Tibial nerve (tissue), 4 donors: ENCODE data around the gene FSIP2. TPM values are rescaled to one million over a fixed set of nuclear protein-coding genes. Genes with fewer than 3 reads are reported as not detected.

ENCODE experiments used
- DNase-seq, 2 donors: peaks; one replicate each; pipeline ENCODE4 v3.0.0-alpha.2; 2019; ENCODE audit warnings: low spot score in 2 of 2
- H3K27ac ChIP-seq, 4 donors: fragments of 200-600 bp; sonication (generic) in 3 of 4; one replicate each; pipeline ENCODE4 v1.5.1; 2017 to 2019; ENCODE audit warnings: mild to moderate bottlenecking in 1 of 4
- H3K27me3 ChIP-seq, 2 donors: fragments of 200-600 bp; sonication (generic) in 1 of 2; one replicate each; pipeline versions ENCODE4 v1.5.1 to v1.6.0; 2017 to 2019
- H3K36me3 ChIP-seq, 3 donors: fragments of 200-600 bp; sonication (generic); one replicate each; pipeline ENCODE4 v1.5.1; 2018 to 2019
- H3K4me1 ChIP-seq, 4 donors: fragments of 200-600 bp; sonication (generic) in 3 of 4; one replicate each; pipeline ENCODE4 v1.5.1; 2017 to 2019
- H3K4me3 ChIP-seq, 4 donors: fragments of 200-600 bp; sonication (generic) in 3 of 4; one replicate each; pipeline ENCODE4 v1.5.1; 2017 to 2019; ENCODE audit warnings: mild to moderate bottlenecking in 1 of 4, moderate library complexity in 1 of 4
- H3K9me3 ChIP-seq, 4 donors: fragments of 200-600 bp; sonication (generic) in 3 of 4; one replicate each; pipeline ENCODE4 v1.5.1; 2017 to 2019
- EP300 ChIP-seq, 2 donors: sonication (generic); formaldehyde crosslinking; IDR thresholded peaks; one replicate each; pipeline ENCODE4 v1.6.1; 2017; ENCODE audit warnings: antibody characterized with exemption in 2 of 2, mild to moderate bottlenecking in 1 of 2
- POLR2A ChIP-seq, 2 donors: fragments of 450-650 bp; IDR thresholded peaks; one replicate each; pipeline ENCODE4 v1.6.1; 2017; ENCODE audit warnings: antibody characterized with exemption in 2 of 2, mild to moderate bottlenecking in 2 of 2, moderate library complexity in 2 of 2
- WGBS, 2 donors: methylation state at CpG; one replicate each; pipeline ENCODE4 v1.1.5; 2018; 5-methylcytosine and 5-hydroxymethylcytosine counted together
- total RNA-seq, 4 donors: library from RNA; depleted of rRNA; stranded (reverse); fragments of >200 nt; gene quantifications; one replicate each; pipeline ENCODE4 v1.1.0, GENCODE V29; 2016
- TF ChIP-seq, protein P1 (sequence below), 5 experiments: fragments of 200-600 bp in 3 of 5; fragments of 450-650 bp in 2 of 5; sonication (generic) in 3 of 5; IDR thresholded peaks; one replicate each; pipeline ENCODE4 v1.5.1; 2016 to 2019; ENCODE audit warnings: antibody characterized with exemption in 5 of 5, mild to moderate bottlenecking in 3 of 5, moderate library complexity in 2 of 5

FSIP2 gene
- total RNA-seq, 4 donors from 2014 or later, result 0.60 to 1.5 (median 1.0) TPM

DNA sequence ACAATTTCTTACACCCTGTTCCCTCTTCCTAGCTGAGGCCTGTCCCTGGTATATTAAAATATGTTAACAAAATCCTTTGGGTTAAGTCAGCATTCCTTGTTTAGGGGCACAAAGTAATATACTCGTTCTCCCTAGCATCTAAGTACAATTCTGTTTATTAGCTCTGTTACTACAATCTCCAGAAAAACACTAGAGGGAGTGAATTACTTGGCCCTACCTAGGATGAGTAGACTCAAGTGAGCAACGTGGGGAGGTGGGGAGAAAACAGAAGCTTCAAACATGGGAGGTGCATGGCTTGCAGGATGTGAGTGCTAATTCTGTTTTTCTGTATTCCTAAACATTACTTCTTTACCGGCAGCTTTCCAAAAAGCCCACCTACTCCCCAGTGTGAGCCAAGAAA lies 89.7 kb downstream of the FSIP2 start:
- TF ChIP-seq EP300 (IDR thresholded peaks at IDR 0.05) (no peak), POLR2A (IDR thresholded peaks at IDR 0.05) (no peak)
- TF ChIP-seq, protein P1, sequence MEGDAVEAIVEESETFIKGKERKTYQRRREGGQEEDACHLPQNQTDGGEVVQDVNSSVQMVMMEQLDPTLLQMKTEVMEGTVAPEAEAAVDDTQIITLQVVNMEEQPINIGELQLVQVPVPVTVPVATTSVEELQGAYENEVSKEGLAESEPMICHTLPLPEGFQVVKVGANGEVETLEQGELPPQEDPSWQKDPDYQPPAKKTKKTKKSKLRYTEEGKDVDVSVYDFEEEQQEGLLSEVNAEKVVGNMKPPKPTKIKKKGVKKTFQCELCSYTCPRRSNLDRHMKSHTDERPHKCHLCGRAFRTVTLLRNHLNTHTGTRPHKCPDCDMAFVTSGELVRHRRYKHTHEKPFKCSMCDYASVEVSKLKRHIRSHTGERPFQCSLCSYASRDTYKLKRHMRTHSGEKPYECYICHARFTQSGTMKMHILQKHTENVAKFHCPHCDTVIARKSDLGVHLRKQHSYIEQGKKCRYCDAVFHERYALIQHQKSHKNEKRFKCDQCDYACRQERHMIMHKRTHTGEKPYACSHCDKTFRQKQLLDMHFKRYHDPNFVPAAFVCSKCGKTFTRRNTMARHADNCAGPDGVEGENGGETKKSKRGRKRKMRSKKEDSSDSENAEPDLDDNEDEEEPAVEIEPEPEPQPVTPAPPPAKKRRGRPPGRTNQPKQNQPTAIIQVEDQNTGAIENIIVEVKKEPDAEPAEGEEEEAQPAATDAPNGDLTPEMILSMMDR (IDR thresholded peaks at IDR 0.05), result no peak
- Histone ChIP-seq H3K27ac (no peak overlapping the region), H3K36me3 (no peaks in the 10 kb centered on the region), H3K9me3 (peaks cover 0 to 7% (median 0%) of the 10 kb centered on the region in 4 donors), H3K4me1 (no peaks in the 10 kb centered on the region), H3K27me3 (no peaks in the 10 kb centered on the region), H3K4me3 (no peak overlapping the region)
- no peak for DNase-seq
- whole genome bisulfite sequencing, 2 donors, result 62 to 66% methylated on average over 3 of the region's 3 CpGs

GRCh38 chr2:185833864-185834263 lies 95.3 kb downstream of the FSIP2 start:
- H3K4me3 ChIP-seq, result no peak overlapping the region
- no peak overlapping the region for H3K27ac ChIP-seq
- TF ChIP-seq, protein P1 (IDR thresholded peaks at IDR 0.05), result no peak
- no peak for TF ChIP-seq EP300 (IDR thresholded peaks at IDR 0.05)
- peaks cover 0 to 22% (median 0%) of the 10 kb centered on the region in 4 donors for H3K9me3 ChIP-seq
- no peaks in the 10 kb centered on the region for H3K27me3 ChIP-seq
- H3K4me1 ChIP-seq, result no peaks in the 10 kb centered on the region
- no peaks in the 10 kb centered on the region for H3K36me3 ChIP-seq
- DNase-seq, result no peak
- WGBS, 2 donors, result 74 to 89% methylated on average over 1 of the region's 1 CpG

- no peak overlapping the region for H3K4me3 ChIP-seq
- H3K4me1 ChIP-seq, result no peaks in the 10 kb centered on the region
- no peaks in the 10 kb centered on the region for H3K27me3 ChIP-seq
- DNase-seq, result no peak
- H3K27ac ChIP-seq, result no peak overlapping the region
- no peaks in the 10 kb centered on the region for H3K36me3 ChIP-seq
- no peak for TF ChIP-seq POLR2A (IDR thresholded peaks at IDR 0.05)
- TF ChIP-seq EP300 (IDR thresholded peaks at IDR 0.05), result no peak
- TF ChIP-seq, protein P1 (IDR thresholded peaks at IDR 0.05), result no peak
- WGBS, 2 donors, result 89 to 91% methylated on average over 8 of the region's 8 CpGs
- H3K9me3 ChIP-seq, result peaks cover 0 to 39% (median 4%) of the 10 kb centered on the region in 4 donors
These were observed 97.4 kb downstream of the FSIP2 start for GRCh38 chr2:185835974-185836373.

DNA sequence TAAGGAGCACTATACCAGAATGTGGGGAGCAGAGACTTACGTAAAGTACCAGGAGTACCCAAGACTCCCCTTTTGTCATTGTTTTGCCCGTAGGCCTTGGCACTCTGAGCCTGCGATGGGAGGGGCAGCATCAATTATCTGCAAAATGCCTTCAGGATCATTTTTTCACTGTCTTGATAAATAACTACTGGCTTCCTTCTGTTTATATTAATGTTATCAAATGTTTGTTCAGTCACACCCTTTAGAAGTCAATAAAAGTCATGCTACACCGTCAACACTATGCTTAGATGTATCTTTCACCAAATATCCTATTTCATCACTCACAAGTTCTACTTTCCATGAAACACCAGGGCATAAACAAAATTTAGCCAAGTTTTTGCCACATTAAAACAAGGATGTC lies 116.3 kb downstream of the FSIP2 start:
- Histone ChIP-seq H3K36me3 (peaks cover 0 to 17% (median 0%) of the 10 kb centered on the region in 3 donors), H3K4me1 (no peaks in the 10 kb centered on the region), H3K27me3 (no peaks in the 10 kb centered on the region), H3K9me3 (peaks cover 0 to 19% (median 0%) of the 10 kb centered on the region in 4 donors), H3K4me3 (no peak overlapping the region), H3K27ac (no peak overlapping the region)
- TF ChIP-seq, protein P1 (IDR thresholded peaks at IDR 0.05), result no peak
- TF ChIP-seq POLR2A (IDR thresholded peaks at IDR 0.05) (no peak), EP300 (IDR thresholded peaks at IDR 0.05) (no peak)
- no peak for DNase-seq
- 92 to 95% methylated on average over 4 of the region's 4 CpGs for WGBS, 2 donors

GRCh38 chr2:185857691-185858090 lies 119.1 kb downstream of the FSIP2 start:
- Histone ChIP-seq H3K4me3 (no peak overlapping the region), H3K27ac (no peak overlapping the region), H3K36me3 (peaks cover 0 to 7% (median 0%) of the 10 kb centered on the region in 3 donors), H3K9me3 (peaks cover 0 to 7% (median 0%) of the 10 kb centered on the region in 4 donors), H3K4me1 (no peaks in the 10 kb centered on the region), H3K27me3 (no peaks in the 10 kb centered on the region)
- TF ChIP-seq, protein P1 (IDR thresholded peaks at IDR 0.05), result no peak
- TF ChIP-seq EP300 (IDR thresholded peaks at IDR 0.05), result no peak
- TF ChIP-seq POLR2A (IDR thresholded peaks at IDR 0.05), result no peak
- DNase-seq, result no peak
